NCI-H1092 (cell line): ENCODE data around the gene FNBP1L.

ENCODE experiments used
- DNase-seq: peaks from one replicate; lab custom pipeline; 2025; lab: John Stamatoyannopoulos, UW

The FNBP1L gene

GRCh38 chr1:93489756-93490155 lies 41.8 kb downstream of the FNBP1L start:
- no peak for DNase-seq

GRCh38 chr1:93490357-93490756 lies 42.4 kb downstream of the FNBP1L start:
- no peak for DNase-seq

- DNase-seq = no peak
These were observed 48.0 kb downstream of the FNBP1L start for GRCh38 chr1:93495911-93496310.

- DNase-seq = no peak
These were observed 48.6 kb downstream of the FNBP1L start for GRCh38 chr1:93496520-93496919.

GRCh38 chr1:93499075-93499474 lies 51.2 kb downstream of the FNBP1L start:
- no peak for DNase-seq

- DNase-seq = no peak
These were observed 51.6 kb downstream of the FNBP1L start for GRCh38 chr1:93499533-93499932.

- no peak for DNase-seq
These were observed 52.4 kb downstream of the FNBP1L start for GRCh38 chr1:93500275-93500674.

GRCh38 chr1:93501399-93501798 lies 53.5 kb downstream of the FNBP1L start:
- DNase-seq = no peak

- no peak for DNase-seq
These were observed 54.0 kb downstream of the FNBP1L start for GRCh38 chr1:93501829-93502369.

GRCh38 chr1:93502571-93502970 lies 54.7 kb downstream of the FNBP1L start:
- no peak for DNase-seq

GRCh38 chr1:93503163-93503562 lies 55.2 kb downstream of the FNBP1L start:
- DNase-seq = no peak

- no peak for DNase-seq
These were observed 55.9 kb downstream of the FNBP1L start for GRCh38 chr1:93503816-93504215.

- no peak for DNase-seq
These were observed 56.5 kb downstream of the FNBP1L start for GRCh38 chr1:93504247-93505033.

GRCh38 chr1:93506126-93506525 lies 58.2 kb downstream of the FNBP1L start:
- no peak for DNase-seq

GRCh38 chr1:93516164-93516563 lies 68.2 kb downstream of the FNBP1L start:
- no peak for DNase-seq

GRCh38 chr1:93518516-93518915 lies 70.6 kb downstream of the FNBP1L start:
- no peak for DNase-seq

GRCh38 chr1:93519199-93519829 lies 71.4 kb downstream of the FNBP1L start:
- DNase-seq = no peak

- no peak for DNase-seq
These were observed 73.7 kb downstream of the FNBP1L start for GRCh38 chr1:93521618-93522017.

GRCh38 chr1:93522721-93523120 lies 74.8 kb downstream of the FNBP1L start:
- no peak for DNase-seq

GRCh38 chr1:93525431-93525830 lies 77.5 kb downstream of the FNBP1L start:
- DNase-seq = no peak

- no peak for DNase-seq
These were observed 78.5 kb downstream of the FNBP1L start for GRCh38 chr1:93526431-93526830.

GRCh38 chr1:93528412-93528811 lies 80.5 kb downstream of the FNBP1L start:
- DNase-seq = no peak

GRCh38 chr1:93531193-93531592 lies 83.3 kb downstream of the FNBP1L start:
- DNase-seq = no peak
